GM23248 (cell line): Measurements from ENCODE around the gene PLS3.

Experiments used
- EZH2 ChIP-seq: fragments of 200-600 bp; sonication (generic); IDR thresholded peaks from 2 replicates; pipeline ENCODE4 v1.6.1; 2018; ENCODE audit warnings: antibody characterized with exemption, mild to moderate bottlenecking; ENCODE audit not compliant: insufficient read depth, poor library complexity, severe bottlenecking
- EZH2phosphoT487 ChIP-seq: fragments of 200-600 bp; sonication (generic); IDR thresholded peaks from 2 replicates; pipeline ENCODE4 v1.6.1; 2018; ENCODE audit warnings: antibody characterized with exemption, moderate library complexity, mild to moderate bottlenecking, low read depth; ENCODE audit not compliant: insufficient read depth

- TF ChIP-seq EZH2 (no peak), EZH2phosphoT487 (no peak)
These were observed 45.9 kb downstream of the PLS3 start for GRCh38 chrX:115606861-115607260.
